Omental fat pad (tissue), 4 donors: ENCODE results near the gene KRT77. TPM values are rescaled to one million over a fixed set of nuclear protein-coding genes. Genes with fewer than 3 reads are reported as not detected.
"Not testable (repeated sequence)": the region's sequence is repeated elsewhere in the genome, so short reads cannot be mapped to it uniquely, and the experiment has no call there.

Source experiments
- ATAC-seq: fragments of 150-250 bp; one replicate; pipeline ENCODE4 v1.9.1; 2016; ENCODE audit warnings: mild to moderate bottlenecking, moderate library complexity; ENCODE audit not compliant: low FRiP score
- DNase-seq: peaks from one replicate; pipeline ENCODE4 v3.0.0-alpha.2; 2019; ENCODE audit warnings: low spot score
- total RNA-seq, 4 donors: library from RNA; depleted of rRNA; stranded (reverse); fragments of >200 nt; gene quantifications; one replicate each; pipeline ENCODE4 v1.1.0, GENCODE V29; 2016
- TF ChIP-seq, protein P1 (sequence below), 3 donors: fragments of 450-650 bp; IDR thresholded peaks; one replicate each; pipeline ENCODE4 v1.5.1; 2016 to 2017; ENCODE audit warnings: antibody characterized with exemption in 3 of 3, mild to moderate bottlenecking in 3 of 3, moderate library complexity in 2 of 3

Gene KRT77
- total RNA-seq, 4 donors from 2014 or later, result not detected

DNA sequence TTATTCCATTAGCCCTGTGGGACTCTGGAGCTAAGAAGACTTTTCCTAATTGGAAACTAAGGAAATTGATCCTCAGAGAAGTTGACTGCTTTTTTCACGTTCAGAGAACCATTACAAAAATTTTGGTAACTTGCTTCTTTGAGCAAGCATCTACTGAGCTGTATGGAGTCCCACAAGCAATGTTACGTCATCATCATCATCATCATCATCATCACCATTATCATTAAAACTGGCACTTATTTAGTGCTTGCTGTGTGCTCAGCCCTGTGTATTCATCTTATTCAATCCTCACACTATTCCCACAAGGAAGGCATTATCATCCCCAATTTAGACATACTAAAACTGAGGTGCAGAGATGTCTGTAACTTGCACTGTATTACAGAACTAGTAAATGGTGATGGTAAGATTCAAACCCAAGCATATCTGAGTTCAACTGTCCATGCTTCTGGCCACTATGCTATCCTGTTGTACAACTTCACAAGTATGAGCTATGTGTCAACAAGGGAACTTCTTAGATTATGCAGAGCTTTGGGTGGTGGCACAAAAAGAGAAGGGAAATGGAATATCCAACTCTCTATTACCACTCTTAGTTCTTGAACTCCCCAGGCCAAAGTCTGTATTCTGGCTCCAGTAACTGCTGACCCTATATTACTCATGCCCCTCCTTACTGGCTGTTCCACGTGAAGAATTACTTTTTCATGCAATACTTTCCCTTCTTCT lies 29.5 kb downstream of the KRT77 start:
- DNase-seq, result no peak
- TF ChIP-seq, protein P1, sequence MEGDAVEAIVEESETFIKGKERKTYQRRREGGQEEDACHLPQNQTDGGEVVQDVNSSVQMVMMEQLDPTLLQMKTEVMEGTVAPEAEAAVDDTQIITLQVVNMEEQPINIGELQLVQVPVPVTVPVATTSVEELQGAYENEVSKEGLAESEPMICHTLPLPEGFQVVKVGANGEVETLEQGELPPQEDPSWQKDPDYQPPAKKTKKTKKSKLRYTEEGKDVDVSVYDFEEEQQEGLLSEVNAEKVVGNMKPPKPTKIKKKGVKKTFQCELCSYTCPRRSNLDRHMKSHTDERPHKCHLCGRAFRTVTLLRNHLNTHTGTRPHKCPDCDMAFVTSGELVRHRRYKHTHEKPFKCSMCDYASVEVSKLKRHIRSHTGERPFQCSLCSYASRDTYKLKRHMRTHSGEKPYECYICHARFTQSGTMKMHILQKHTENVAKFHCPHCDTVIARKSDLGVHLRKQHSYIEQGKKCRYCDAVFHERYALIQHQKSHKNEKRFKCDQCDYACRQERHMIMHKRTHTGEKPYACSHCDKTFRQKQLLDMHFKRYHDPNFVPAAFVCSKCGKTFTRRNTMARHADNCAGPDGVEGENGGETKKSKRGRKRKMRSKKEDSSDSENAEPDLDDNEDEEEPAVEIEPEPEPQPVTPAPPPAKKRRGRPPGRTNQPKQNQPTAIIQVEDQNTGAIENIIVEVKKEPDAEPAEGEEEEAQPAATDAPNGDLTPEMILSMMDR (IDR thresholded peaks at IDR 0.05), result no peak
- no peak for ATAC-seq

GRCh38 chr12:52673217-52673616 lies 30.1 kb downstream of the KRT77 start:
- DNase-seq (no peak), ATAC-seq (no peak)

GRCh38 chr12:52672321-52672933 lies 30.9 kb downstream of the KRT77 start:
- no peak for ATAC-seq
- TF ChIP-seq, protein P1 (IDR thresholded peaks at IDR 0.05), result no peak
- DNase-seq, result no peak

More at GRCh38 chr12:52673217-52673616, 30.1 kb downstream of the KRT77 start:
- TF ChIP-seq, protein P1 (IDR thresholded peaks at IDR 0.05), result no peak

DNA sequence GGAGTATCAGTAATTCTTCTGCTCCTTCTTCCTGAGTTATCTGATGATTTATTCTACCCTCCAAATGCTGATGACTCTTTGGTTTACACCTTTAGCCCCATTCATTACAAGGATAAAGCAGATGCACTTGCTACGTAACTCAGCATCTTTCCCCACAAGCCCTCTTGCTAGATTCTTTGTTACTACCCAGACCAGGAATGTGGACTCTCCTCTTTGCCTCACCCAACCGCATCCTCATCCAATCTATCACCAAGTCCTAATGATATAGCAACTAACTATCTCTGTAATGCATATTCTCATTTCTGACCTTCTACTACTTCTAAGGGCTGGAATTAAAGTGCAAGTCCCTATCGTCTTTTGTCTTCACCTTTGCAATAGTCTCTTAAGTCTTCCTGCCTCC lies 32.4 kb downstream of the KRT77 start:
- no peak for ATAC-seq
- no peak for DNase-seq
- TF ChIP-seq, protein P1 (IDR thresholded peaks at IDR 0.05), result no peak

DNA sequence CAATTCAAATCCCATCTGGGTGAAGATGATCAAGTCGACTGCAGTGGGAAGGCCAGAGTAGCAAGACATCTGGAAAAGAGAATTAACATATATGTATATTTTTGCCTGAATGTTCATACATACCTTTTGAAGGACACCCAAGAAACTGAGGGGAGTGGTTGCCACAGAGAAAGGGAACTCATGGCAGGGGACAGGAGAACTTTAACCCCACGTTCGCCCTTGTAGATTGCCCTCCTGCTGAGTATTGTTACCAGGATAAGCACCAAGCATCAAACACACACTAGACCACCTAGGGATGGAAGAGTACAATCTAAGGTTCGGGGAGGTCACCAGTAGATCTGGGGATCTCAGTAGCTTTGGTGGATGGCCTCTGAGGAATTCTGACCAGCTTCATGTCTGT lies 32.8 kb downstream of the KRT77 start:
- DNase-seq, result no peak
- TF ChIP-seq, protein P1 (IDR thresholded peaks at IDR 0.05), result no peak
- no peak for ATAC-seq

DNA sequence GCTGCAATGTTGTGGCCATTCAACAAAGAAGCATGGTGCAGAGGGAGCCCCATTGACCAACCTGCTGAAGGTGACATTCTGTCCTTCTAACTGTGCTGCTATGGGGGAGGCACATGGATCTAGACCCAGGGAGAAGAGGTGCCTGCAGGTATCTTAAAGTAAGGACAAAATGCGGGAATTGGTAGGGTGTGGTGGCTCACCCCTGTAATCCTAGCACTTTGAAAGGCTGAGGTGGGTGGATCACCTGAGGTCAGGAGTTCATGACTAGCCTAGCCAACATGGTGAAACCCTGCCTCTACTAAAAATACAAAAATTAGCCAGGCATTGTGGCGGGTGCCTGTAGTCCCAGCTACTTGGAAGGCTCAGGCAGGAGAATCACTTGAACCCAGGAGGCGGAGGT lies 33.4 kb downstream of the KRT77 start:
- not testable (repeated sequence) for ATAC-seq, DNase-seq

- DNase-seq, result no peak
- TF ChIP-seq, protein P1 (IDR thresholded peaks at IDR 0.05), result no peak
- no peak for ATAC-seq
These were observed 33.9 kb downstream of the KRT77 start for GRCh38 chr12:52669426-52669825.
